HG02642 (cell line): ENCODE measurements around the gene KCTD1.

Experiments used
- ATAC-seq: cut with Tn5 transposase; IDR thresholded peaks from one replicate; pipeline ENCODE4 v1.9.1; 2021; ENCODE audit warnings: mild to moderate bottlenecking; ENCODE audit not compliant: unreplicated experiment, poor library complexity

The KCTD1 gene

DNA sequence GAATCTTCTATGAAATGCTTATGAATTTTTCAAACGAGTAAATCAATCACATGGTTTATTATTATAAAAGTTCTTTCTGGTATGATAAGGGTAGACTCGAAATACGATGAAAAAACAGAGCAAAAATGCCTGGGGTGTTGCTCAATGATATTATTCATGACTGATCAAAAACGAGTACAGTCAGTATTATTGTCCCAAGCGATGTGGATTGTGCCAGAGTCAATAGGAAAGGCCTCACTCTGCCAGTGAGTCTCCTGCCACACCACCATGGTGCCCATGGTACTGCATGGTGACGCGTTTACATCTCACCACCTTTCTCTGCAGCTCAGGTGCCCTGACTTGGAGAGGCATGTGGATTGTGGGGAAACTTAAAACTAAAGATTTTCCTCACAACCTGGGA lies 58.5 kb downstream of the KCTD1 start:
- ATAC-seq = no peak

- no peak for ATAC-seq
Measured at GRCh38 chr18:26489191-26489590, 59.2 kb downstream of the KCTD1 start.

DNA sequence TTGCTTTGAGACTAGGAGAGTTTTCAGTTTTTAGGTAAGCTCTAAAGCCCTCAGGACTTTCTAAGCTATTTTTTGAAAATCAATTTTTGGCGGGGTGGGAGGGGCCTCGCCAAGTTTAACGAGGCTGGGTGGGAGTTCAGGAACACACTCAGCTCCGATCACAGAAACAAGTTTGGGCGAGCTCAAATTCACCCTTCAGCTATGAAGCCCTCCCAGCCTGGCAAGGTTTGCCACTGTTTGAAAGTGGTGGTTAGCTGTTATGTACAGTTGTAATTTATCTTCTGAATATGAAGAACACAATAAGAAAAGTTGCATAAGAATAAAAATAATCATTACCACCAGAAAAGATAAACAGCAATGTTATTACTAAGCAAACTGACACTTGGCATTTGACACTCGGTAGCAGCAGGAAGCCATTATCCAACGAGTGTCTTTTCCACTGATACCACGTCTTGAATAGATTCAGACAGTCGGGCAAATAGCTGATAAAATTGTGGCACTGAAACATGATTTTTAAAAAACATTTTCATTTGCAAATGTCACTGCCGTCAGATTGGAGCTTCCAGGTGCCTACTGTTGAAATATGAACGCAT lies 59.8 kb downstream of the KCTD1 start:
- ATAC-seq = no peak

- ATAC-seq = peak; percentile 91
Measured at GRCh38 chr18:26487437-26487836, 60.9 kb downstream of the KCTD1 start.

DNA sequence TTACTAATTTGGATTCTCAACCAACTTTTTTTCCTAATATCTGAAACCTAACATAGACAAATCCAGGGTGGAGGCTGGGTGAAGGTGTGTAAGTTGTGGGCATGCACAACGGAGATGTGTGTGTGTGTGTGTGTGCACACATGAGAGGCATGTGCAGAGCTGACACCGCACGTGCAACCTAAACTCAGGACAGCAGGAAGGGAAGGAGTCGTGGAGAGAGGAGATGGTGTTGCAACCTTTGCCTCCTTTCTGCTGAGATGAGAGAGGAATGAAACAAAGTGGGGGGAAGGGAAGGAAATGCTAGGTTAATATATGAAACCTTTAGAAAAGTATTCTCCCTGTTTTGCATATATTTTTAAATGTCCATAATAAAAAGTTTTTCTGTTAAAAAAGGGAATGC lies 64.7 kb downstream of the KCTD1 start:
- no peak for ATAC-seq

DNA sequence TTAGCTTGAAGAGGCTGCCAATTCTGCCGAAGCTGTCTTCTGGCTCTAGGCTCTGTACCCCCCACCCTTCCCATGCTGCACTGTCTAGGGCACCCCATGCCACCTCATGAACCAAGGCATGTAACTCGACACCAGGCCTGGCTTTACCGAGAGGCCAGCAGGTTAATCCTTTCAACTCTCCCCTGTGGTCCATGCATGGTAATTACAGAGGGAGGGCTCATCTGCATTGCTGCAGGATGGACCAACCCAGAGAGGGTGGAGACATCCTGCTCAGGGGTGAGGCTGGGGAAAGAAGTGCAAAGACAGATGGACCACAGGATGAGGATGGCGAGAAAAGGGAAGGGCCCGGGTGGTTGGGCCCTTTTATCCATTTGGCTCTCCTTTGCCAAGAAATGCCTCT lies 65.8 kb downstream of the KCTD1 start:
- ATAC-seq = no peak

DNA sequence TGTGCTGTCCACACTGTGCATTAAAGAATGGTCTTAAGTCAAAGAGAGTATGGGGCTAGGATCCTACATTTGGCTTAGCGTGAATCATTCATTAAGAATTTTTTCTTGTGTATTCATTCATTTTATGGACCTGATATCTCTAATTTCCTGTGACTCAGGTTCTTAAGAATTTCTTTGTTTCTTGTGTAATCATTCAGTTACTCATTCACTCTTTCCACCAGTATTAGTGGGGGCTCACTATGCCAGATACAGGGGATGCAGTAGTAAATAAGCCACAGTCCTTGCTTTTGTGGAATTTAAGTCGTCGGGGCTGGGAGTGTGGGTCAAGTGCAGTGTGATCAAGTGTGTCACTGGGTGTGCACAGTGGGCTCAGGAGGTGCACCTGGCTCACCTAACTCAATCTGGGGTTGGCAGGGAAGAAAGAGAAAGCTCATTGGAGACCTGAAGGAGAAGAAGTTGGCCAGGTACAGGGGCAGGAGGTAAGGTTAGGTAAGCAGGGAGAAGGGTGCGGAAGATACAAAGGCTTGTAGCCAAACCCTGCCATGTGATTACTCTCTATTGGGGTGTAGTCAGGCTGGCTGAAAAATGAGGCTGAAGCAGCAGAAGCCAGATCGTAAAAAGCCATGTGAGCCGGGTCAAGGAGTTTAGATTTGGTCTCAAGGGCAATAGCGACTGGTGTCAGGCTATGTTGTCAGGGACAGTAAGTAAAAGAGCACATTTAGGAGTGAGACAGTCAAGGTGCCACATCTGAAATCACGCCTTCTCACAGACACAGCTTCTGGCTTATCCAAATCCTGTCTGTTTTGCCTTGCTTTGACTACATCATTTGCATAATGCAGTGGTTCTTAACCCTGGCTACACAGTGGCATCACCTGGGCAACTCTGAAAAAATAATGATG lies 67.2 kb downstream of the KCTD1 start:
- ATAC-seq = no peak

DNA sequence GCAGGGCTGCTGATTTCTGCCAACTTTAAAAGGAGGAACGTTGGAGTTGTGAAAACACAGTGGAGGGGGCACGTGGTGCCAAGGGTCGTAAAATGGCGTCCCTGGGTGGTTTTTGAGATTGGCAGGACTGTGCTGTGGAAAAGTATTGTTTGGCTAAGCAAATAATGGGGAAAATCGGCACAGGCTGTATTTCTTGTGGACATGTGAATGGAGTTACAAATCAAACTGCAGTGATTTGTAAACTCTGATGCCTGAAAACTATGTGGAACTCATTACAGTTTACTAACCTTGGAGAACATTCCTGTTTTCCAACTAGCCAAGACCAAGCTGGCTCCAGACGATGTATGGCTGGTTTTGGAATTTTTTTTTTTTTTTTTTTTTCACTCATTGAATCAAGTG lies 68.7 kb downstream of the KCTD1 start:
- ATAC-seq = no peak

GRCh38 chr18:26479065-26479680 lies 69.2 kb downstream of the KCTD1 start:
- no peak for ATAC-seq

GRCh38 chr18:26477828-26478466 lies 70.4 kb downstream of the KCTD1 start:
- ATAC-seq = no peak

- no peak for ATAC-seq
Measured at GRCh38 chr18:26476697-26477096, 71.7 kb downstream of the KCTD1 start.

GRCh38 chr18:26474542-26474941 lies 73.8 kb downstream of the KCTD1 start:
- no peak for ATAC-seq

DNA sequence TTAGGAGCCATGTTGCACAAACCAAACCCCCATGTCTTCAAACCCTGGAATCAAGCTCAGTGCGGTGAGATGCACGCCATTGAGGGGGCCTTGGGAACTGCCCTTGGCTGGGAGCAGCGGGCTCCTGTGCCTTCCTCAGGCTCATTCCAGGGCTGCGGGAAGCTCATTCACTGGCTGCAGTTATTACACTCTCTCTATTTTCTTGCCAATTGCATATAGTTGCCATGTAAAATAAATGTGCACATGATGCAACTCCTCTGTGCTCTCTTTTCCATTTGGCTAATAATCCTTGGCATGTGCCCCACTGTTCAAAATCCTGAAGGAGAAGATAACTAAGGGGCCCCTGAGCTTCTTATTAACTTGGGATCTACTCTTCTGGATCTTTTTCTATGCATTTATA lies 74.7 kb downstream of the KCTD1 start:
- no peak for ATAC-seq

- ATAC-seq = no peak
Measured at GRCh38 chr18:26471826-26472225, 76.5 kb downstream of the KCTD1 start.

- ATAC-seq = no peak
Measured at GRCh38 chr18:26471027-26471426, 77.3 kb downstream of the KCTD1 start.

DNA sequence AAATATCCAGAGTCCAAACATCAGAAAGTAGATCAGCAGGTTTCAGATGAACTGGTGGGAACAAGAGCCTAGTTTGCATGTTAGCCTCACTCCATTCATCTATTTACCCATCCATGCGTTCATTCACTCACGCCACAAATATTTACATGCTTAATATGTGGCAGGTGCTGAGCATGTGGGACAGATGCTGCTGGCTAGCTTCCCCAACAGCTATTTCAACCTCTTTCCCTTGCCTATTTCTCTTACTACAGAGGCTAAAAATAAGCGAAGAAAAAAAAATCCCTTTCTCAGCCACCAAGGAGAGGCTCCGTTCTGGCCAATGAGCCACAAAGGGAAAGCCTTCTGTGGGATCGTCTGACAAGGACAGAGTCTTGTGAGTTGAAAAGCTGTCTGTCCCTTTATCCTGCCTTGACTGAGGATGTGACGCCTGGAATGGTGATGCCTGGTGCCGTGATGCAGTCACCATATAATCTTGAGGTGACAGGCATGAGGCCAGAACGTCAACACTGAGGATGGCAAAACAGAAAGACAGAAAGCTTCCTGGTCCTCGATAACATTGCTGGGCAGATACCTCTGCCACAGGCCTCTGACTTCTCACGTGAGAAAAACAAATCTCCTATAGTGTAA lies 78.2 kb downstream of the KCTD1 start:
- peak; percentile 90 for ATAC-seq

DNA sequence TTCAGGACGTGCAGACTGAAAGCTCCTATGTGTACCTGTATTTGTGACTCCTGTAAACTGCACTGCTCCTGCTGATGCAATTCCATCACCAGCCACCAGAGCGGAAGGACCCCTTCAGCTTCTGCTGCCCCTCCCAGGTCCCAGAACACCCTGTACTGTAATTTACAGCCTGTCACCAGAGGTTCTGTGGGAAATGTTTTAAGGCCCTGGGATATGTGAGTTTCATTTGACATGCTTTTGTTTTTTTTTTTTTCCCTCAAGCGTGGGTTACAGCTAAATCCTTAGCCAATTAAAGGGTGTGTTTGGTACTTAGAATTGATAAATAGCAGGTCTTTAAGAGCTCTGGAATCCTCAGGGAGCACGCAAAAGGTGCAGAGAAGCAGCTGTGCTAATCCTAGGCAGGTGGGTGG lies 79.4 kb downstream of the KCTD1 start:
- ATAC-seq = peak; percentile 62

DNA sequence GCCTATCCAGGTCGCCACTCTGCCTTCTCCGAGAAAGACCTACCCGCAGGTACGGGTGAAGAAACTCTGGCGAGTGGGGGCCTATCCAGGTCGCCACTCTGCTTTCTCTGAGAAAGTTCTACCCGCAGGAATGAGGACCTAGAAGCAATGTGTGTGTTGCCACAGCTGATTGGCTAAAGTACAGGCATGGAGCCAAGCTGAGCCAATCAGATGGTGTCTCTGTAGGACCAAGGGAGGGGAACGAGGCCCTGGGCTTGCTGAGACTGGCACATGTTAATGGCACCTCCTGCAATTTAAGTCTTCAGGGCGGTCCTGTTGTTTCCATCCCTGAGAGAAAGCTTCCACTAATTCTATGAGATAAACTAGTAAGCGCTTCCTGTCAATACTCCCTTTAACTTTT lies 82.3 kb downstream of the KCTD1 start:
- no peak for ATAC-seq

DNA sequence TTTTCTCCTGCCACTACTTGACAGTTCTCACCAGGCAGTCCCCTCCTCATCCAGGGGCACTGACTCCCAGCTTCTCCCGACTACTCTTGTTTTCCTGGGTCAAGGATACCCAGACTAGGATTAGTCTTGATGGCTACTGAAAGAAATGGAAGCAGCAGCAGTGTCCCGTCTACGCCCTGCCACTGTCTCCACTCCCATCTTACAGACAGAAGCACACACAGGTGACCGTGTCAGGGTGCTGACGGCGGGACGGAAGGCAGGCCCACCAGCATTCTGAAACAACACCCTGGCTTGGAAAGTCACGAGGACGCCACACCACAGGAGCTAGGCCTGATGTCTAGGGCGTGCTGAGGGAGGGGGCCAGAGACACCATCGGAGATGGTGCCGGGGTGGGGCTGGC lies 82.9 kb downstream of the KCTD1 start:
- ATAC-seq = no peak

DNA sequence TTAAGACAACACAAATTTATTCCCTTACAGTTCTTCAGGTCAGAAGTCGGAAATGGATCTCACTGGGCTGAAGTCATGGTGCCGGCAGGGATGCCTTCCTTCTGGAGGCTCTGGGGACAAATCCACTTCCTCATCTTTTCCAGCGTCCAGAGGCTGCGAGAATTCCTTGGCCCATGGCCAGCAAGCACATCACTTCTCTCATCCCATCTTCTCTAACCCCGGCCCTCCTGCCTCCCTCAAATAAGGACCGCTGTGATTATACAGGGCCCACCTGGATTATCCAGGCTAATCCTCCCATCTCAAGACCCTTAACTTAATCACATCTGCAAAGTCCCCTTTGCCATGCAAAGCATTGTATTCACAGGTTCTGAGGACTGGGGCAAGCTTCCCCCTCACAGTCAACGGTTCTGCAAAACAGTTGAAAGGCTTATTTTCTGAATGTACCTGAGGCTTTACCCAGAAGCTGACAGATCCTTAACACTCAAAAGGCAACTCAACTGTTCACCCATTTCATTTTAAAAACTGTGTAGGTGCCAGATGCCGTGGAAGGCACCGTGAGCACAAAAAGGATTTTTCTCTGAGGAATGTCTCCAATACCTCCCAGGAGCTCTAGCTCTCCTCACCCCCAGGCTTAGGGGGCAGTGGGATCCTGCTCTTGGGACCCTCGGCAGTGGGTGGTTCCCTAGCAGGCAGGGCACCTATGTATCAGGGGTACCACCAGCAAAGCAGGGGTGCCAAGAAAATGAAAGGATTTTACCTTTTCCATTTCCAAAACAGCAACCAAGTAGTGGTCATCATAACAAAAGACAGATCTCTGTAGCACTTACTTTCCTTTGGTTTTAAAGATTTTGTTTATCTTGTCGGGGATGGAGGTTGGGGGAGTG lies 84.0 kb downstream of the KCTD1 start:
- ATAC-seq = no peak
